Spleen (tissue), 7 donors: ENCODE data around the gene RBM15B.

Experiments used
- POLR2AphosphoS5 ChIP-seq, 3 donors: sonication (generic); formaldehyde crosslinking; IDR thresholded peaks; one replicate each; pipeline ENCODE4 v1.5.1; 2017; ENCODE audit warnings: antibody characterized with exemption in 3 of 3
- TF ChIP-seq, protein P1 (sequence below), 11 experiments: fragments of 200-600 bp in 7 of 11; fragments of 450-650 bp in 4 of 11; sonication (generic) in 4 of 11; IDR thresholded peaks in 8 of 11; conservative IDR thresholded peaks in 3 of 11; 1 replicate in 7 of 11; 2 replicates in 4 of 11; pipeline versions ENCODE4 v1.4.0 to v1.8.0; 2016 to 2021; ENCODE audit warnings: antibody characterized with exemption in 11 of 11, inconsistent platforms in 4 of 11, mild to moderate bottlenecking in 1 of 11
- donor health status: DM: no; HTN: no; CAD: no; lungs with moderate emphysema.
- donor health status: DM: no; HTN: no; CAD: no.
- donor health status: DM: no; HTN: no; CAD: no.

DNA sequence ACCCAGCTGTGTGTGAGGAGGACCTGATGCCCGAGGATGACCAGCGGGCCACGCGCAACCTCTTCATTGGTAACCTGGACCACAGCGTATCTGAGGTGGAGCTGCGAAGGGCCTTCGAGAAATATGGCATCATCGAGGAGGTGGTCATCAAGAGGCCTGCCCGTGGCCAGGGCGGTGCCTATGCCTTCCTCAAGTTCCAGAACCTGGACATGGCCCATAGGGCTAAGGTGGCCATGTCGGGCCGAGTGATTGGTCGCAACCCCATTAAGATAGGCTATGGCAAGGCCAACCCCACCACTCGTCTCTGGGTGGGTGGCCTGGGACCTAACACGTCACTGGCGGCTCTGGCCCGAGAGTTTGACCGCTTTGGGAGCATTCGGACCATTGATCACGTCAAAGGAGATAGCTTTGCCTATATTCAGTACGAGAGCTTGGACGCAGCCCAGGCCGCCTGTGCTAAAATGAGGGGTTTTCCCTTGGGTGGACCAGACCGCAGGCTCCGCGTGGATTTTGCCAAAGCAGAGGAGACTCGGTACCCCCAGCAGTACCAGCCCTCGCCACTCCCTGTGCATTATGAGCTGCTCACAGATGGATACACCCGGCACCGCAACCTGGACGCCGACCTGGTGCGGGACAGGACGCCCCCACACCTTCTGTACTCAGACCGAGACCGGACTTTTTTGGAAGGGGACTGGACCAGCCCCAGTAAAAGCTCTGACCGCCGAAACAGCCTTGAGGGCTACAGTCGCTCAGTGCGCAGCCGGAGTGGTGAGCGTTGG is 1.5 kb downstream of the RBM15B start:
- TF ChIP-seq POLR2AphosphoS5 (IDR thresholded peaks at IDR 0.05) = no peak
- TF ChIP-seq, protein P1, sequence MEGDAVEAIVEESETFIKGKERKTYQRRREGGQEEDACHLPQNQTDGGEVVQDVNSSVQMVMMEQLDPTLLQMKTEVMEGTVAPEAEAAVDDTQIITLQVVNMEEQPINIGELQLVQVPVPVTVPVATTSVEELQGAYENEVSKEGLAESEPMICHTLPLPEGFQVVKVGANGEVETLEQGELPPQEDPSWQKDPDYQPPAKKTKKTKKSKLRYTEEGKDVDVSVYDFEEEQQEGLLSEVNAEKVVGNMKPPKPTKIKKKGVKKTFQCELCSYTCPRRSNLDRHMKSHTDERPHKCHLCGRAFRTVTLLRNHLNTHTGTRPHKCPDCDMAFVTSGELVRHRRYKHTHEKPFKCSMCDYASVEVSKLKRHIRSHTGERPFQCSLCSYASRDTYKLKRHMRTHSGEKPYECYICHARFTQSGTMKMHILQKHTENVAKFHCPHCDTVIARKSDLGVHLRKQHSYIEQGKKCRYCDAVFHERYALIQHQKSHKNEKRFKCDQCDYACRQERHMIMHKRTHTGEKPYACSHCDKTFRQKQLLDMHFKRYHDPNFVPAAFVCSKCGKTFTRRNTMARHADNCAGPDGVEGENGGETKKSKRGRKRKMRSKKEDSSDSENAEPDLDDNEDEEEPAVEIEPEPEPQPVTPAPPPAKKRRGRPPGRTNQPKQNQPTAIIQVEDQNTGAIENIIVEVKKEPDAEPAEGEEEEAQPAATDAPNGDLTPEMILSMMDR (IDR thresholded peaks at IDR 0.05 in 8 of 11, conservative IDR thresholded peaks at IDR 0.05 in 3 of 11) = no peak
